Mesenchymal stem cell (in vitro differentiated cells and primary cell): ENCODE measurements around the gene IPCEF1.
A peak's percentile ranks its signal among the peaks of the same experiment; 100 is the strongest.

ENCODE experiments used
- DNase-seq: peaks from one replicate; pipeline ENCODE4 v3.0.0-alpha.2; 2013
- H2AFZ ChIP-seq: one replicate; pipeline ENCODE4 v1.6.1; 2013; ENCODE audit warnings: low read depth, mild to moderate bottlenecking, control low read depth, inconsistent platforms, low read length, moderate library complexity
- H2AK5ac ChIP-seq: 2 replicates; pipeline ENCODE4 v1.6.1; 2013; ENCODE audit warnings: low read length, moderate library complexity, mild to moderate bottlenecking, inconsistent platforms; ENCODE audit not compliant: severe bottlenecking
- H2BK120ac ChIP-seq: one replicate; pipeline ENCODE4 v1.6.1; 2013; ENCODE audit warnings: low read depth, mild to moderate bottlenecking, inconsistent platforms, low read length, moderate library complexity
- H2BK12ac ChIP-seq, 2 experiments: one replicate each; pipeline ENCODE4 v1.6.1; 2013; ENCODE audit warnings: inconsistent platforms in 2 of 2, low read length in 2 of 2, mild to moderate bottlenecking in 2 of 2, moderate library complexity in 2 of 2, control low read depth in 1 of 2
- H2BK15ac ChIP-seq: one replicate; pipeline ENCODE4 v1.6.1; 2013; ENCODE audit warnings: mild to moderate bottlenecking, low read depth, inconsistent platforms; ENCODE audit not compliant: poor library complexity, severe bottlenecking
- H2BK5ac ChIP-seq: 2 replicates; pipeline ENCODE4 v1.6.1; 2013; ENCODE audit warnings: low read depth, mild to moderate bottlenecking, low read length, control low read depth, inconsistent platforms; ENCODE audit not compliant: poor library complexity, severe bottlenecking
- H3K14ac ChIP-seq, 2 experiments: one replicate each; pipeline ENCODE4 v1.6.1; 2013; ENCODE audit warnings: inconsistent platforms in 2 of 2, low read length in 2 of 2, control low read depth in 1 of 2, mild to moderate bottlenecking in 1 of 2, moderate library complexity in 1 of 2
- H3K18ac ChIP-seq, 2 experiments: one replicate each; pipeline ENCODE4 v1.6.1; 2013; ENCODE audit warnings: inconsistent platforms in 2 of 2, low read length in 2 of 2, control low read depth in 1 of 2, low read depth in 1 of 2, mild to moderate bottlenecking in 1 of 2
- H3K23ac ChIP-seq, 2 experiments: one replicate each; pipeline ENCODE4 v1.6.1; 2013; ENCODE audit warnings: inconsistent platforms in 2 of 2, low read length in 2 of 2, mild to moderate bottlenecking in 2 of 2, moderate library complexity in 2 of 2, control low read depth in 1 of 2
- H3K27ac ChIP-seq: 2 replicates; pipeline ENCODE4 v1.5.1; 2013; ENCODE audit warnings: mild to moderate bottlenecking, moderate library complexity, low read length, control low read depth, inconsistent platforms; ENCODE audit not compliant: poor library complexity, severe bottlenecking
- H3K27me3 ChIP-seq, 2 experiments: 2 replicates each; pipeline versions ENCODE4 v1.6.1 to v1.7.0; 2013; ENCODE audit warnings: low read length in 2 of 2, mild to moderate bottlenecking in 2 of 2, moderate library complexity in 2 of 2, control low read depth in 1 of 2, inconsistent platforms in 1 of 2; ENCODE audit not compliant: control insufficient read depth in 1 of 2, insufficient read depth in 1 of 2
- H3K36me3 ChIP-seq, 2 experiments: 2 replicates each; pipeline versions ENCODE4 v1.6.1 to v1.7.0; 2013; ENCODE audit warnings: low read length in 2 of 2, control low read depth in 1 of 2, inconsistent platforms in 1 of 2, low read depth in 1 of 2, mild to moderate bottlenecking in 1 of 2; ENCODE audit not compliant: insufficient read depth in 2 of 2, control insufficient read depth in 1 of 2
- H3K4ac ChIP-seq, 2 experiments: one replicate each; pipeline ENCODE4 v1.6.1; 2013; ENCODE audit warnings: inconsistent platforms in 2 of 2, low read length in 2 of 2, mild to moderate bottlenecking in 2 of 2, moderate library complexity in 2 of 2, control low read depth in 1 of 2, low read depth in 1 of 2
- H3K4me1 ChIP-seq: 2 replicates; pipeline ENCODE4 v1.6.1; 2013; ENCODE audit warnings: low read depth, low read length, control low read depth; ENCODE audit not compliant: control insufficient read depth, insufficient read depth
- H3K4me2 ChIP-seq: 2 replicates; pipeline ENCODE4 v1.6.1; 2013; ENCODE audit warnings: low read length, mild to moderate bottlenecking, inconsistent platforms; ENCODE audit not compliant: poor library complexity, severe bottlenecking
- H3K4me3 ChIP-seq, 2 experiments: 2 replicates each; pipeline versions ENCODE4 v1.5.1 to v1.7.0; 2013; ENCODE audit warnings: low read length in 2 of 2, mild to moderate bottlenecking in 2 of 2, control low read depth in 1 of 2, low read depth in 1 of 2; ENCODE audit not compliant: insufficient read depth in 1 of 2
- H3K79me1 ChIP-seq: replicated peaks from 2 replicates; pipeline ENCODE4 v1.6.1; 2013; ENCODE audit warnings: mild to moderate bottlenecking, control low read depth, low read length, inconsistent platforms; ENCODE audit not compliant: poor library complexity, severe bottlenecking
- H3K9ac ChIP-seq: 2 replicates; pipeline ENCODE4 v1.7.0; 2013; ENCODE audit warnings: mild to moderate bottlenecking, low read length, moderate library complexity
- H3K9me3 ChIP-seq: 2 replicates; pipeline ENCODE4 v1.7.0; 2013; ENCODE audit warnings: mild to moderate bottlenecking, low read length; ENCODE audit not compliant: control insufficient read depth
- H4K8ac ChIP-seq: one replicate; pipeline ENCODE4 v1.6.1; 2013; ENCODE audit warnings: inconsistent platforms, mild to moderate bottlenecking, low read length, moderate library complexity
- H4K91ac ChIP-seq: one replicate; pipeline ENCODE4 v1.6.1; 2013; ENCODE audit warnings: mild to moderate bottlenecking, low read length, inconsistent platforms
- WGBS: methylation state at CpG from one replicate; pipeline ENCODE4 v1.1.7; 2013; ENCODE audit warnings: mixed read lengths; 5-methylcytosine and 5-hydroxymethylcytosine counted together

IPCEF1 gene

DNA sequence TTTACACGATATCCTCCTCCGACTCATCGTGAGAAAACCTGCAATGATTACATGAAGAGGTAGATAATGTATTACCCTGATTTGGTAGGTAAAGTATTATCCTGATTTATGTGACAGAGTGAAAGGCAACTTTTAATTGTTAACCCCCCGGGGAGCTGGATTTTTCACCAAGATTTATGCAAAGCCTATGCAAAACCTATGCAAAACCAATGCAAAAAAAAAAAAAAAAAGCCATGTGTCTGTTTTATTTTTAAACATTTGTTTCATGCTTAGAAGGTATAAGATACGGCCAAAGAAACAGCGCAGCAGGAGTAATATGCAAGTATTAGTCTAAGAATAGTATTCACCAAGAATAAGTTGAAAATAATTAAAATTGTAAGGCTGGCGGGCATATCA lies 109.9 kb downstream of the IPCEF1 start:
- Histone ChIP-seq H3K18ac (no peak overlapping the region), H2BK15ac (no peak overlapping the region), H4K8ac (no peak overlapping the region), H3K4me2 (no peak overlapping the region), H3K4me1 (peaks cover 4% of the 10 kb centered on the region), H3K9ac (no peak overlapping the region), H3K27ac (no peak overlapping the region), H3K79me1 (no peaks in the 10 kb centered on the region), H4K91ac (no peak overlapping the region), H3K9me3 (no peaks in the 10 kb centered on the region), H2AK5ac (no peak overlapping the region), H2BK12ac (no peak overlapping the region), H3K4ac (no peak overlapping the region), H3K27me3 (no peaks in the 10 kb centered on the region), H2AFZ (no peak overlapping the region), H3K36me3 (no peaks in the 10 kb centered on the region), H3K4me3 (no peak overlapping the region), H2BK120ac (no peak overlapping the region), H2BK5ac (no peak overlapping the region), H3K23ac (no peak overlapping the region), H3K14ac (no peak overlapping the region)
- DNase-seq = no peak
- 98% methylated on average over 6 of the region's 7 CpGs for WGBS

DNA sequence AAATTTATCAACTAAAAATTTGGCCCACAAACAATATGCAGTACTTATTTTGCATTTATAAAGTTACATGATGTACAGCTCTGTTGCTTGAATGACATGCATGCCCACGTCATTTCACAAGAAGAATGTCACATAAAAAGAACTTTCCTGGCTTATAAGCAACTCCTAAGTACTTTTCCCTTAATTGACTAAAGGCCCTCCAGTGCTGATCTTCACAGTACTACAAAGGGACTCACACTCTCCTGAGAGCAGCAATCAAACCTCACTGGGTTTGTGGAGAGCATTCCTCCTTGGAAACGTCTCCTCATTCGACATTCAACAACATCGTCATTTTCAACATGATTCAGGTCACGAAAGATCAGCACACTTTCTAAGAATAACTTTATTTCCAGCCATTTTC lies 111.1 kb downstream of the IPCEF1 start:
- H3K36me3 ChIP-seq = no peaks in the 10 kb centered on the region
- H3K4me1 ChIP-seq = peaks cover 4% of the 10 kb centered on the region
- no peak overlapping the region for H2BK120ac ChIP-seq
- H3K4me3 ChIP-seq = no peak overlapping the region
- no peak overlapping the region for H2BK5ac ChIP-seq
- H3K27ac ChIP-seq = no peak overlapping the region
- no peak overlapping the region for H3K18ac ChIP-seq
- no peaks in the 10 kb centered on the region for H3K9me3 ChIP-seq
- no peak for DNase-seq
- no peak overlapping the region for H2BK12ac ChIP-seq
- H3K79me1 ChIP-seq = no peaks in the 10 kb centered on the region
- H3K14ac ChIP-seq = no peak overlapping the region
- H3K23ac ChIP-seq = no peak overlapping the region
- H3K4me2 ChIP-seq = no peak overlapping the region
- no peak overlapping the region for H4K8ac ChIP-seq
- H4K91ac ChIP-seq = no peak overlapping the region
- WGBS = 69% methylated on average over 5 of the region's 5 CpGs
- no peak overlapping the region for H2BK15ac ChIP-seq
- no peak overlapping the region for H3K9ac ChIP-seq
- H3K27me3 ChIP-seq = no peaks in the 10 kb centered on the region
- no peak overlapping the region for H3K4ac ChIP-seq
- H2AFZ ChIP-seq = no peak overlapping the region
- H2AK5ac ChIP-seq = no peak overlapping the region

DNA sequence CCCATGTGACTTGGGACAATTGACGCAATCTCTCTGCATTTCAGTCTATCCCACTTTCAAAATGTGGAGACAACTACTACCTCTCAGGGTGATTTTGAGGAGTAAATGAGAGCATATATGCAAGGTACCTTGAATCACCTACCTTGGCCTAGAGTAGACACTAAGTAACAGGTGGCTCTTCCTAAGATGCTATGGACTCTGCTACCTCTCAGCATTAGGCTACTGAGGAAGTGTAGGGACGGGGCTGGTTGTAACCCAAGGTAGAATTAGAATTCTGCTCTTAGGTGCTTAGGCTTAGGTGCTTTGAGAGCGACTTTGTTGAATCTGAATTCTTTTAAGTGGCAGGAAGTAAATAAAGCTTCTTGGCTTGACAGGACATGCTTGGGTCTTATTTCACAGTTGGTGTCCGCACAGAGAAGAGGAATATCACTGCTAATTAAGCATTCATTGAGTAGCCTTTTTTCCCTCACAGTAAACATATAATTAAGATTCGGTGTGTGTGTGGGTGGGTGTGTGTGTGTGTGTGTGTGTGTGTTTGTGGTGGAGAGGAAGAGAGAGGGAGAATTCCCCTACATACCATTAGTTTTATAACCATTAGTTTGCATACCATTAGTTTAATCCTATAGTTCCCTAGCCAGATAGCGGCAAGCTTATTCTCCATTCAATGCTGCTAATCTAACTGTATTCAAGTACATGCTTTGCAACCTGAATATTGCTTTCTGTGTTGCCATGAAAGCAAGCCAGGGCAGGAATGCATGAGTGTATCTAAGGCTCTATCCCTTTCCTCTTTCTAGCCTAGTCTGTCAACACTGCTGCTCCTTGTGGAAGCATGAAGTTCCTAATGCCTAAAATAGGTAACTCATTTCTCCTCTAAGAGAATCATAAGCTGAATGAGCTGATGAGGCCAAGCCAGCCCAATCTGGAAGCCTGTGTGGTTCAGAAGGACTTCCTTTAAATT lies 112.5 kb downstream of the IPCEF1 start:
- H3K4me2 ChIP-seq = no peak overlapping the region
- no peak overlapping the region for H2AFZ ChIP-seq
- no peak overlapping the region for H3K27ac ChIP-seq
- no peak overlapping the region for H3K18ac ChIP-seq
- no peak overlapping the region for H4K8ac ChIP-seq
- no peak overlapping the region for H2BK15ac ChIP-seq
- H3K27me3 ChIP-seq = no peaks in the 10 kb centered on the region
- H3K4me1 ChIP-seq = no peaks in the 10 kb centered on the region
- H2BK120ac ChIP-seq = no peak overlapping the region
- H4K91ac ChIP-seq = no peak overlapping the region
- peak overlapping the region in 1 of 2 experiments; percentile 46 for H3K14ac ChIP-seq
- no peak overlapping the region for H3K4ac ChIP-seq
- no peaks in the 10 kb centered on the region for H3K36me3 ChIP-seq
- WGBS = 83% methylated on average over 3 of the region's 6 CpGs
- H3K9ac ChIP-seq = no peak overlapping the region
- peak overlapping the region; percentile 40 for H2BK5ac ChIP-seq
- H2AK5ac ChIP-seq = no peak overlapping the region
- no peak for DNase-seq
- no peak overlapping the region for H2BK12ac ChIP-seq
- H3K4me3 ChIP-seq = no peak overlapping the region
- H3K79me1 ChIP-seq = no peaks in the 10 kb centered on the region
- no peaks in the 10 kb centered on the region for H3K9me3 ChIP-seq
- H3K23ac ChIP-seq = no peak overlapping the region

DNA sequence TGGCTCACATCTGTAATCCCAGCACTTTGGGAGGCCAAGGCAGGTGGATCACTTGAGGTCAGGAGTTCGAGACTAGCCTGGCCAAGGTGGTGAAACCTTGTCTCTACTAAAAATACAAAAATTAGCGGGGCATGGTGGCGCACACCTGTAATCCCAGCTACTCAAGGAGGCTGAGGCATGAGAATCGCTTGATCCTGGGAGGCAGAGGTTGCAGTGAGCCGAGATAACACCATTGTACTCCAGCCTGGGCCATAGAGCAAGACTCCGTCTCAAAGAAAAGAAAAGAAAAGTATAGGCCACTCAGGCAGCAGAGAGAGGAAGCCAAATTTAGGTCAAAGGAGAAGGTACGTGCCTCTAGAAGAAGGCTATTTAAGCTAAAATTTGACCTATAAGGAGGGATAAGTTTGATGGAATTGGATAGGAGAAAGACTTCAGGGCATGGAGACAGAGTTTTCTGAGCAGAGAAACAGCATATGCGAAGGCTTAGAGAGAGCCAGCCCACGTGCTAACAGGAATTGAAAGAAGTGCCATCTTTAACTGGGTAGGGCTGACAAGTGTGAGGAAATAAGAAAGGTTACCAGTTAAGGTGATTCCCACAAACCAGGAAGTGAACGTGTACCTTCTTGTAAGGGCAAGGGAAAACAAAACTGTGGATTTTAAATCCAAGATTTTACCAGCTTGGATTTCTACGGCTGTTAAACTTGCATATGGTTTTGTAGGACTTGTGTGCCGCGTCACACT lies 113.8 kb downstream of the IPCEF1 start:
- Histone ChIP-seq H3K9me3 (no peaks in the 10 kb centered on the region), H2BK15ac (no peak overlapping the region), H3K18ac (no peak overlapping the region), H3K27ac (no peak overlapping the region), H3K4me2 (no peak overlapping the region), H2BK12ac (no peak overlapping the region), H3K79me1 (no peaks in the 10 kb centered on the region), H3K36me3 (no peaks in the 10 kb centered on the region), H3K27me3 (no peaks in the 10 kb centered on the region), H3K23ac (no peak overlapping the region), H2AFZ (no peak overlapping the region), H3K4me1 (no peaks in the 10 kb centered on the region), H2AK5ac (no peak overlapping the region), H3K14ac (no peak overlapping the region), H3K9ac (no peak overlapping the region), H2BK120ac (no peak overlapping the region), H2BK5ac (no peak overlapping the region), H4K91ac (no peak overlapping the region), H4K8ac (no peak overlapping the region), H3K4ac (no peak overlapping the region), H3K4me3 (no peak overlapping the region)
- no peak for DNase-seq
- 93% methylated on average over 13 of the region's 13 CpGs for whole genome bisulfite sequencing
